IMR-90 (cell line): ENCODE data around the gene GRM6. TPM values are rescaled to one million over a fixed set of nuclear protein-coding genes. Genes with fewer than 3 reads are reported as not detected.

Experiments
- ATAC-seq: fragments of 200-7000 bp; cut with Tn5 transposase; 2 replicates; pipeline ENCODE4 v1.9.1; 2020; ENCODE audit warnings: low read depth, mild to moderate bottlenecking, moderate library complexity
- BruUV-seq: library from RNA; stranded (reverse); fragments of 400-500 nt; replicated peaks from 2 replicates; lab custom pipeline; 2021; lab: Mats Ljungman, UMichigan
- CTCF ChIA-PET: fragments of 300-600 bp; formaldehyde crosslinking; extraction: SDS; loops from one replicate; lab custom pipeline; 2021; ENCODE audit warnings: antibody characterized with exemption; lab: Yijun Ruan, JAX
- POLR2A ChIA-PET: fragments of 300-600 bp; sonication (Branson Sonifier 250); formaldehyde crosslinking; loops from one replicate; lab custom pipeline; 2022; ENCODE audit warnings: antibody characterized with exemption; ENCODE audit not compliant: unreplicated experiment; lab: Charles Lee
- DNase-seq: peaks from one replicate; pipeline ENCODE4 v3.0.0; 2013
- H2AFZ ChIP-seq: replicated peaks from 2 replicates; pipeline ENCODE3; 2013; ENCODE audit warnings: low read length, mild to moderate bottlenecking; ENCODE audit not compliant: poor library complexity
- H2AK5ac ChIP-seq: 2 replicates; pipeline ENCODE4 v1.6.1; 2013; ENCODE audit warnings: low read depth, low read length, inconsistent platforms
- H2AK9ac ChIP-seq: replicated peaks from 2 replicates; pipeline ENCODE3; 2013; ENCODE audit warnings: mild to moderate bottlenecking, low read depth, low read length, moderate library complexity; ENCODE audit not compliant: poor library complexity
- H2BK120ac ChIP-seq: 2 replicates; pipeline ENCODE4 v1.6.1; 2013; ENCODE audit warnings: low read depth, low read length, inconsistent platforms
- H2BK15ac ChIP-seq: 3 replicates; pipeline ENCODE4 v1.6.1; 2013; ENCODE audit warnings: low read depth, low read length, inconsistent platforms
- H2BK20ac ChIP-seq: 2 replicates; pipeline ENCODE4 v1.6.1; 2013; ENCODE audit warnings: low read depth, mild to moderate bottlenecking, inconsistent platforms, low read length, moderate library complexity
- H2BK5ac ChIP-seq: 2 replicates; pipeline ENCODE4 v1.6.1; 2013; ENCODE audit warnings: mild to moderate bottlenecking, low read depth, low read length, inconsistent platforms; ENCODE audit not compliant: poor library complexity, severe bottlenecking
- H3K14ac ChIP-seq: replicated peaks from 2 replicates; pipeline ENCODE4 v1.6.1; 2013; ENCODE audit warnings: low read depth, low read length, inconsistent platforms
- H3K18ac ChIP-seq: 2 replicates; pipeline ENCODE4 v1.6.1; 2013; ENCODE audit warnings: low read depth, low read length, control low read depth
- H3K23ac ChIP-seq: 2 replicates; pipeline ENCODE4 v1.6.1; 2013; ENCODE audit warnings: low read depth, low read length, inconsistent platforms
- H3K27ac ChIP-seq: 2 replicates; pipeline ENCODE4 v1.5.1; 2013; ENCODE audit warnings: mild to moderate bottlenecking, control low read depth, low read length; ENCODE audit not compliant: insufficient read depth
- H3K27me3 ChIP-seq: 2 replicates; pipeline ENCODE4 v1.6.1; 2013; ENCODE audit warnings: low read length; ENCODE audit not compliant: control insufficient read depth, insufficient read depth
- H3K36me3 ChIP-seq: 2 replicates; pipeline ENCODE4 v1.6.1; 2013; ENCODE audit warnings: low read length, mixed read lengths; ENCODE audit not compliant: control insufficient read depth, insufficient read depth
- H3K4ac ChIP-seq: 2 replicates; pipeline ENCODE4 v1.6.1; 2013; ENCODE audit warnings: low read depth, low read length, inconsistent platforms
- H3K4me1 ChIP-seq: 2 replicates; pipeline ENCODE4 v1.6.1; 2013; ENCODE audit warnings: low read length, mixed read lengths; ENCODE audit not compliant: control insufficient read depth, insufficient read depth
- H3K4me2 ChIP-seq: 2 replicates; pipeline ENCODE4 v1.6.1; 2013; ENCODE audit warnings: low read depth, mild to moderate bottlenecking, control low read depth, low read length, moderate library complexity
- H3K4me3 ChIP-seq: 2 replicates; pipeline ENCODE4 v1.5.1; 2013; ENCODE audit warnings: low read depth, mild to moderate bottlenecking, control low read depth, low read length, moderate library complexity; ENCODE audit not compliant: insufficient read depth
- H3K56ac ChIP-seq: 2 replicates; pipeline ENCODE4 v1.6.1; 2013; ENCODE audit warnings: low read length, inconsistent platforms; ENCODE audit not compliant: insufficient read depth; ENCODE audit errors: extremely low read depth
- H3K79me1 ChIP-seq, 2 experiments: 2 replicates each; pipeline ENCODE4 v1.6.1; 2013; ENCODE audit warnings: low read length in 2 of 2, inconsistent platforms in 1 of 2, low read depth in 1 of 2
- H3K9ac ChIP-seq: 2 replicates; pipeline ENCODE4 v1.6.1; 2013; ENCODE audit warnings: low read depth, low read length, control low read depth
- H3K9me1 ChIP-seq: 2 replicates; pipeline ENCODE4 v1.6.1; 2013; ENCODE audit warnings: low read length, inconsistent platforms; ENCODE audit not compliant: insufficient read depth
- H3K9me3 ChIP-seq: 2 replicates; pipeline ENCODE4 v1.6.1; 2013; ENCODE audit warnings: low read length; ENCODE audit not compliant: control insufficient read depth, insufficient read depth
- H4K20me1 ChIP-seq: 2 replicates; pipeline ENCODE4 v1.6.1; 2013; ENCODE audit warnings: low read length, inconsistent platforms; ENCODE audit not compliant: insufficient read depth
- H4K5ac ChIP-seq: 2 replicates; pipeline ENCODE4 v1.6.1; 2013; ENCODE audit warnings: mild to moderate bottlenecking, low read depth, low read length, control low read depth
- H4K8ac ChIP-seq, 2 experiments: 2 replicates each; pipeline ENCODE4 v1.6.1; 2013; ENCODE audit warnings: low read depth in 2 of 2, low read length in 2 of 2, control low read depth in 1 of 2, inconsistent platforms in 1 of 2
- H4K91ac ChIP-seq: 2 replicates; pipeline ENCODE4 v1.6.1; 2013; ENCODE audit warnings: low read depth, low read length, inconsistent platforms; ENCODE audit not compliant: insufficient read depth
- BHLHE40 ChIP-seq: fragments of 150-350 bp; IDR thresholded peaks from 2 replicates; pipeline ENCODE4 v1.6.1; 2016; ENCODE audit warnings: mild to moderate bottlenecking, low read depth, low read length
- CEBPB ChIP-seq: IDR thresholded peaks from 2 replicates; pipeline ENCODE4 v1.6.1; 2012; ENCODE audit warnings: low read depth, low read length, improper control_type of control experiment
- MAZ ChIP-seq: IDR thresholded peaks from 2 replicates; pipeline ENCODE4 v1.6.1; 2012; ENCODE audit warnings: low read depth, mild to moderate bottlenecking, low read length, improper control_type of control experiment, moderate library complexity, borderline replicate concordance
- MXI1 ChIP-seq: IDR thresholded peaks from 2 replicates; pipeline ENCODE4 v1.6.1; 2012; ENCODE audit warnings: low read depth, mild to moderate bottlenecking, low read length, moderate library complexity, borderline replicate concordance
- NFE2L2 ChIP-seq: fragments of 150-350 bp; IDR thresholded peaks from 2 replicates; pipeline ENCODE4 v1.6.1; 2016; ENCODE audit warnings: low read depth, mild to moderate bottlenecking, low read length
- POLR2A ChIP-seq: IDR thresholded peaks from 2 replicates; pipeline ENCODE4 v1.6.1; 2012; ENCODE audit warnings: mild to moderate bottlenecking, low read depth, low read length
- RAD21 ChIP-seq: IDR thresholded peaks from 2 replicates; pipeline ENCODE4 v1.6.1; 2012; ENCODE audit warnings: low read length, improper control_type of control experiment
- RCOR1 ChIP-seq: IDR thresholded peaks from 2 replicates; pipeline ENCODE4 v1.6.1; 2012; ENCODE audit warnings: mild to moderate bottlenecking, low read length, improper control_type of control experiment; ENCODE audit not compliant: insufficient replicate concordance
- RFX5 ChIP-seq: IDR thresholded peaks from 2 replicates; pipeline ENCODE4 v1.8.0; 2012; ENCODE audit warnings: low read depth, mild to moderate bottlenecking, low read length, moderate library complexity
- SMC3 ChIP-seq: fragments of 150-350 bp; IDR thresholded peaks from 2 replicates; pipeline ENCODE4 v1.6.1; 2016; ENCODE audit warnings: low read depth, mild to moderate bottlenecking, antibody characterized with exemption, low read length, moderate library complexity
- WGBS, 2 experiments: methylation state at CpG; one replicate each; pipeline versions ENCODE4 v1.1.5 to v1.1.7; 2013; ENCODE audit warnings: missing lambda C conversion rate in 2 of 2; ENCODE audit not compliant: insufficient read length in 1 of 2; ENCODE audit errors: extremely low coverage in 2 of 2; 5-methylcytosine and 5-hydroxymethylcytosine counted together
- dilution Hi-C: fragments of 300-500 bp; cut with HindIII; formaldehyde crosslinking; loops from one replicate; pipeline ENCODE4 v1.14.3; 2018; ENCODE audit warnings: low sequenced_read_pairs; ENCODE audit not compliant: unreplicated experiment
- in situ Hi-C: fragments of 300-500 bp; cut with MboI; formaldehyde crosslinking; loops from 3 replicates; pipeline ENCODE4 v1.14.3; 2019; ENCODE audit warnings: low sequenced_read_pairs, inconsistent platforms, mixed read lengths
- intact Hi-C: fragments of 100-400 bp; cut with micrococcal nuclease; formaldehyde crosslinking; loops from 2 replicates; pipeline ENCODE4 v1.10.0; 2022
- polyA plus RNA-seq, 3 experiments: library from polyadenylated mRNA; depleted of rRNA; stranded (reverse); fragments of >200 nt; gene quantifications; 2 replicates each; pipeline ENCODE4 v1.2.3, GENCODE V29; 2012; ENCODE audit warnings: low replicate concordance in 1 of 3
- total RNA-seq: library from RNA; depleted of rRNA; stranded (reverse); fragments of >200 nt; gene quantifications from 2 replicates; pipeline ENCODE4 v1.2.3, GENCODE V29; 2012
- TF ChIP-seq, protein P1 (sequence below): fragments of 150-350 bp; IDR thresholded peaks from 2 replicates; pipeline ENCODE4 v1.6.1; 2016; ENCODE audit warnings: low read depth, mild to moderate bottlenecking, low read length, moderate library complexity, borderline replicate concordance
- TF ChIP-seq, protein P2 (sequence below): fragments of 150-350 bp; IDR thresholded peaks from 2 replicates; pipeline ENCODE4 v1.6.1; 2017; ENCODE audit warnings: mild to moderate bottlenecking, antibody characterized with exemption, low read length, low read depth

Gene GRM6
- total and polyA plus RNA-seq, 2 of the 4 experiments (the other 2 are of a cell fraction) = not detected

DNA sequence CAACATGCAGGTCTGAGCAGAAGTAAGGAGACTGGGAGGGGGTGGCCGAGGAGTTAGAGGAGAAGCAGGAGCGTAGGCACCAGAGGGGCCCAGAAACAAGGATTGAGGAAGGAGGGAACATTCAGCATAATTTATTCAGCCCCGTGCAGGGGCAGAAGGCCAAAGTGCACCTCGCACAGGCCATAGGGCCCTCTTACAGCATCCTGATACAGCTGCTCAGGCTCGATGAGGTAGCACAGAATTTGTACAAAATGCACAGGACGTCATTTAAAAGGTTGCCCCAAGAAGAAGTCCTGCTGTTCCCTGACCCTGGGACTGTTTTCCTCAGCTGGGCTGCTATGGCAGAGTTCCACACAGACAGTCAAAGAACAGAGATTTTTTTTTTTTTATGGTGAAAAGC is 2.1 kb upstream of the GRM6 start:
- 32% methylated on average over 3 of the region's 6 CpGs; no CpG with 5 or more reads in 1 of the 2 experiments for WGBS, 2 experiments
- H4K5ac ChIP-seq = no peak overlapping the region
- BruUV-seq = no TSS peak
- no peak overlapping the region for H2BK5ac ChIP-seq
- TF ChIP-seq MAZ = no peak
- TF ChIP-seq NFE2L2 = no peak
- TF ChIP-seq POLR2A = no peak
- no peak for TF ChIP-seq RCOR1
- no peak for TF ChIP-seq RFX5
- TF ChIP-seq, protein P1, sequence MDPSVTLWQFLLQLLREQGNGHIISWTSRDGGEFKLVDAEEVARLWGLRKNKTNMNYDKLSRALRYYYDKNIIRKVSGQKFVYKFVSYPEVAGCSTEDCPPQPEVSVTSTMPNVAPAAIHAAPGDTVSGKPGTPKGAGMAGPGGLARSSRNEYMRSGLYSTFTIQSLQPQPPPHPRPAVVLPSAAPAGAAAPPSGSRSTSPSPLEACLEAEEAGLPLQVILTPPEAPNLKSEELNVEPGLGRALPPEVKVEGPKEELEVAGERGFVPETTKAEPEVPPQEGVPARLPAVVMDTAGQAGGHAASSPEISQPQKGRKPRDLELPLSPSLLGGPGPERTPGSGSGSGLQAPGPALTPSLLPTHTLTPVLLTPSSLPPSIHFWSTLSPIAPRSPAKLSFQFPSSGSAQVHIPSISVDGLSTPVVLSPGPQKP = no peak
- TF ChIP-seq MXI1 = no peak
- no peak for TF ChIP-seq CEBPB
- TF ChIP-seq, protein P2, sequence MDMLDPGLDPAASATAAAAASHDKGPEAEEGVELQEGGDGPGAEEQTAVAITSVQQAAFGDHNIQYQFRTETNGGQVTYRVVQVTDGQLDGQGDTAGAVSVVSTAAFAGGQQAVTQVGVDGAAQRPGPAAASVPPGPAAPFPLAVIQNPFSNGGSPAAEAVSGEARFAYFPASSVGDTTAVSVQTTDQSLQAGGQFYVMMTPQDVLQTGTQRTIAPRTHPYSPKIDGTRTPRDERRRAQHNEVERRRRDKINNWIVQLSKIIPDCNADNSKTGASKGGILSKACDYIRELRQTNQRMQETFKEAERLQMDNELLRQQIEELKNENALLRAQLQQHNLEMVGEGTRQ = no peak
- no peak for TF ChIP-seq BHLHE40
- no peak for TF ChIP-seq SMC3
- no peak for TF ChIP-seq RAD21
- H2AK9ac ChIP-seq = no peak overlapping the region
- no peak overlapping the region for H3K23ac ChIP-seq
- no peak overlapping the region for H3K9ac ChIP-seq
- dilution Hi-C loops = no loop called here
- no peak overlapping the region for H4K8ac ChIP-seq
- H3K27ac ChIP-seq = no peak overlapping the region
- no peaks in the 10 kb centered on the region for H3K79me1 ChIP-seq
- H3K9me3 ChIP-seq = peaks cover 37% of the 10 kb centered on the region
- no peak overlapping the region for H3K4me2 ChIP-seq
- H3K4me1 ChIP-seq = no peaks in the 10 kb centered on the region
- no peak overlapping the region for H3K56ac ChIP-seq
- intact Hi-C loops = no loop called here
- H3K4ac ChIP-seq = no peak overlapping the region
- H2BK20ac ChIP-seq = no peak overlapping the region
- no peak overlapping the region for H3K18ac ChIP-seq
- H3K27me3 ChIP-seq = peaks cover 2% of the 10 kb centered on the region; the same call in 1 of the 2 replicates
- H2AFZ ChIP-seq = no peak overlapping the region
- no peaks in the 10 kb centered on the region for H4K20me1 ChIP-seq
- no peak overlapping the region for H2BK120ac ChIP-seq
- H4K91ac ChIP-seq = no peak overlapping the region
- H3K4me3 ChIP-seq = no peak overlapping the region
- no peak overlapping the region for H2AK5ac ChIP-seq
- CTCF ChIA-PET = no interaction called here
- no peak overlapping the region for H3K14ac ChIP-seq
- H3K36me3 ChIP-seq = no peaks in the 10 kb centered on the region
- ATAC-seq (no peak), DNase-seq (no peak)
- no peak overlapping the region for H2BK15ac ChIP-seq
- in situ Hi-C loops = no loop called here
- POLR2A ChIA-PET = no interaction called here
- H3K9me1 ChIP-seq = no peaks in the 10 kb centered on the region
